Mesothelial cell of epicardium (in vitro differentiated cells): ENCODE results near the gene MYD88. TPM values are rescaled to one million over a fixed set of nuclear protein-coding genes. Genes with fewer than 3 reads are reported as not detected.

Experiments
- DNase-seq, 2 experiments: peaks; one replicate each; pipeline ENCODE4 v3.0.0; 2021; ENCODE audit warnings: low spot score in 2 of 2; ENCODE audit not compliant: unreplicated experiment in 2 of 2
- H3K27ac Mint-ChIP-seq: 2 replicates; pipeline ENCODE4 v1.8.0; 2021; ENCODE audit warnings: mixed read lengths
- H3K27me3 Mint-ChIP-seq: 2 replicates; pipeline ENCODE4 v1.8.0; 2021; ENCODE audit warnings: low read depth, mixed read lengths
- H3K36me3 Mint-ChIP-seq: 2 replicates; pipeline ENCODE4 v1.8.0; 2021; ENCODE audit warnings: mixed read lengths
- H3K4me1 Mint-ChIP-seq: 2 replicates; pipeline ENCODE4 v1.8.0; 2021; ENCODE audit warnings: mixed read lengths
- H3K4me3 Mint-ChIP-seq: 2 replicates; pipeline ENCODE4 v1.8.0; 2021; ENCODE audit warnings: mild to moderate bottlenecking, moderate library complexity, mixed read lengths
- H3K9me3 Mint-ChIP-seq: 2 replicates; pipeline ENCODE4 v1.8.0; 2021; ENCODE audit warnings: mixed read lengths
- total RNA-seq: library from RNA; stranded (reverse); gene quantifications from 3 replicates; pipeline ENCODE4 v1.2.1, GENCODE V29; 2021
- TF ChIP-seq, protein P1 (sequence below): fragments of 200-600 bp; sonication (generic); IDR thresholded peaks from one replicate; pipeline ENCODE4 v1.5.0; 2021; ENCODE audit warnings: antibody characterized with exemption; ENCODE audit not compliant: unreplicated experiment

Gene MYD88
- total RNA-seq, 1 donor from 2014 or later = 27.3 TPM

GRCh38 chr3:38102444-38102814 lies 36.0 kb upstream of the MYD88 start:
- Mint-ChIP-seq H3K4me3 (no peak overlapping the region), H3K9me3 (peaks cover 15% of the 10 kb centered on the region), H3K27me3 (peaks cover 17% of the 10 kb centered on the region), H3K27ac (no peak overlapping the region), H3K4me1 (peaks cover 5% of the 10 kb centered on the region), H3K36me3 (no peaks in the 10 kb centered on the region)
- no peak for DNase-seq
- TF ChIP-seq, protein P1, sequence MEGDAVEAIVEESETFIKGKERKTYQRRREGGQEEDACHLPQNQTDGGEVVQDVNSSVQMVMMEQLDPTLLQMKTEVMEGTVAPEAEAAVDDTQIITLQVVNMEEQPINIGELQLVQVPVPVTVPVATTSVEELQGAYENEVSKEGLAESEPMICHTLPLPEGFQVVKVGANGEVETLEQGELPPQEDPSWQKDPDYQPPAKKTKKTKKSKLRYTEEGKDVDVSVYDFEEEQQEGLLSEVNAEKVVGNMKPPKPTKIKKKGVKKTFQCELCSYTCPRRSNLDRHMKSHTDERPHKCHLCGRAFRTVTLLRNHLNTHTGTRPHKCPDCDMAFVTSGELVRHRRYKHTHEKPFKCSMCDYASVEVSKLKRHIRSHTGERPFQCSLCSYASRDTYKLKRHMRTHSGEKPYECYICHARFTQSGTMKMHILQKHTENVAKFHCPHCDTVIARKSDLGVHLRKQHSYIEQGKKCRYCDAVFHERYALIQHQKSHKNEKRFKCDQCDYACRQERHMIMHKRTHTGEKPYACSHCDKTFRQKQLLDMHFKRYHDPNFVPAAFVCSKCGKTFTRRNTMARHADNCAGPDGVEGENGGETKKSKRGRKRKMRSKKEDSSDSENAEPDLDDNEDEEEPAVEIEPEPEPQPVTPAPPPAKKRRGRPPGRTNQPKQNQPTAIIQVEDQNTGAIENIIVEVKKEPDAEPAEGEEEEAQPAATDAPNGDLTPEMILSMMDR = no peak

DNA sequence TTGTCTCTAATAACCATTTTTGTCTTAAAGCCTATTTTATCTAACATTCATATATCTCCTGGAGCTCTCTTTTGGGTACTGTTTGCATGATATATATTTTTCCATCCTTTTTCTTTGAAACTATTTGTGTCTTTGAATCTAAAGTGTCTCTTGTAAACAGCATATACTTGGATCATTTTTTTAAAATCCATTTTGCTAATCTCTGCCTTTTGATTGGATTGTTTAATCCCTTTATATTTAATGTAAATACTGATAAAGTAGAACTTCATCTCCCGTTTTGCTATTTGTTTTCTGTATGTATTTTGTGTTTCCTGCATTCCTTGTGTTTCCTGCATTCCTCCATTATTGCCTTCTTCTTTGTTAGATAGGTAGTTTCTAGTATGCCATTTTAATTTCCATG lies 32.9 kb upstream of the MYD88 start:
- TF ChIP-seq, protein P1 = no peak
- Mint-ChIP-seq H3K27me3 (peaks cover 6% of the 10 kb centered on the region), H3K9me3 (peaks cover 15% of the 10 kb centered on the region), H3K4me1 (no peaks in the 10 kb centered on the region), H3K27ac (no peak overlapping the region), H3K36me3 (no peaks in the 10 kb centered on the region), H3K4me3 (no peak overlapping the region)
- DNase-seq = no peak

DNA sequence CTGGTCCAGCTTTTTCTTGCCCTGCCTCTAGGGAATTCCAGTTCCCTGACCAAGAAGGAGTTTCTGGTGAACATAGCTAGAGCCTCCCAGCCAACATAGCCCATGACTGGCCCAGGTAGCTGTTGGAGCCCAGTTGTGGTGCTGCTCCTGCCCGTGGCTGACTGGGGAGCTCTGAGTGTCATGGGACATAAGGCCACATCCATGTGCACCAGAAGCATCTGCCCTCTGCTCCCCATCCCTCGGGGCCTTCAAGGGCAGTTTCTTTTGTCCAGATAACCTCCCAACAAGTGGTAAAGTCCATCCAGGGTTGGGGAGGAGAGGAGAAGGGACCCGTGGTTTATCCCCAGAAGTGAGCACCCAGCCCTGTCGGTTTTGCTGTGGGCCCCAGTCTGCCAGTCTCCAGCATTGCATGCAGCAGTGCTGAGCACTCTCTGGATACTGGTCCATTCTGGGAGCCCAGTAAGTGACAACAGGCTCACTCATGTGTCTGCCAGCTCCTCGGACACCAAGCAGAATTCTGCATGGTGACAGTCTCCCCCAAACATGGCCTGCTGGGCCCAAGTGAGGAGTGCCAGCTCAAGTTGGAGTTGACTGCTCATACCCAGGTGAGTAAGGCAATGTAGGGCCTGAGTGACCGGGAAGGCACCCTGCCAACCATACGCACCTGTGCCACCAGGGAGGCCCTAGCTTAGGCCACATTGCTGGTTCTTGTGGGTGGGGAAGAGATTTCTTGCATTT lies 30.4 kb upstream of the MYD88 start:
- Mint-ChIP-seq H3K36me3 (no peaks in the 10 kb centered on the region), H3K9me3 (peaks cover 15% of the 10 kb centered on the region), H3K4me1 (no peaks in the 10 kb centered on the region), H3K4me3 (no peak overlapping the region), H3K27ac (no peak overlapping the region), H3K27me3 (peaks cover 3% of the 10 kb centered on the region)
- TF ChIP-seq, protein P1 = no peak
- no peak for DNase-seq

DNA sequence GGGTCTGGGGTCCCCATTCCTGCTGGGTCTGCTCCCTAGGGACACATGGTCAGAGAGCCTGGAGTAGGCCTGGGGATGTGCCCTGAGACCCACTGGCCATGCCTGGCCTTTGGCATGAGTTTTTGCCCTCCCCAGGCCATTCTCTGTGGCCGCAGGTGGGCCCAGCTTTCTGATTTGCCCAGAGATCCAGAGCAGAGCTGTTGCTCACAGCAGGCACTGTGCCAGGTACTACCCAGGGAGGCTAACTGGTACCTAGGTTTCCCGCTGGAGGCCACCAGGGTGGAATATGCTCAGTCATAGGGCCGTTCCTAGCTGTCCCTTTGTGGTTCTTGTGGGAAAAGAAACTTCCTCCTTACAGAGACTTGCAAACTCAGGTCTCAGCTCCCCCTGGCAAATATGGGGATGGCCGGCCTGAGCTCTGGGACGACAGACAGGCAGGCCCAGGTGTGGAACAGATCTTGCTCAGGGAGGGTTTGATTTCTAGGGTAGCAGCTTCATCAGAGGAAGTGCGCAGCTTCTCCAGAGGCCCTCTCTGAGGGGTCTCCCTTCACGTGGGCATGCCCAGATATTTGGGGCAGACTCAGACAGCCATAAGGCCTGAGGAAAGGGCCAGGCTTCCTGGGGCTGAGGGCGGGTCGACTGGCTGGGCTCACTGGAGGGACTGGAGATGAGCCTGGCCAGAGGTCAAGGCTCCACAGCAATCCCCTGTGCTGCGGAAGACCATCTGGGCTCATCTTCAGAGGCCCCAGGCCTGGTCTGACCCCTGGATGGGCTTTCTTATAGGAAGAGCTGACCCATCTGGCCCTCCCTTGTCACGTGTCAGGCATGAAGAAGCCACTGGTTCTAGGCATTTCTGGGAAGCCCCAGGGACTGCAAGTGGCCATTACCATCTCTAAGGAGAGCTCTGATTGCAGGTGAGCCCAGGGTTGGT lies 29.5 kb upstream of the MYD88 start:
- TF ChIP-seq, protein P1 = no peak
- DNase-seq = no peak
- Mint-ChIP-seq H3K4me1 (no peaks in the 10 kb centered on the region), H3K9me3 (peaks cover 15% of the 10 kb centered on the region), H3K27ac (no peak overlapping the region), H3K36me3 (no peaks in the 10 kb centered on the region), H3K4me3 (no peak overlapping the region), H3K27me3 (no peaks in the 10 kb centered on the region)

GRCh38 chr3:38109580-38110313 lies 28.7 kb upstream of the MYD88 start:
- TF ChIP-seq, protein P1 = no peak
- no peak for DNase-seq
- Mint-ChIP-seq H3K27ac (no peak overlapping the region), H3K36me3 (no peaks in the 10 kb centered on the region), H3K4me1 (no peaks in the 10 kb centered on the region), H3K9me3 (peaks cover 12% of the 10 kb centered on the region), H3K4me3 (no peak overlapping the region), H3K27me3 (no peaks in the 10 kb centered on the region)
